Measurements from ENCODE around the gene RABL3.

The RABL3 gene

DNA sequence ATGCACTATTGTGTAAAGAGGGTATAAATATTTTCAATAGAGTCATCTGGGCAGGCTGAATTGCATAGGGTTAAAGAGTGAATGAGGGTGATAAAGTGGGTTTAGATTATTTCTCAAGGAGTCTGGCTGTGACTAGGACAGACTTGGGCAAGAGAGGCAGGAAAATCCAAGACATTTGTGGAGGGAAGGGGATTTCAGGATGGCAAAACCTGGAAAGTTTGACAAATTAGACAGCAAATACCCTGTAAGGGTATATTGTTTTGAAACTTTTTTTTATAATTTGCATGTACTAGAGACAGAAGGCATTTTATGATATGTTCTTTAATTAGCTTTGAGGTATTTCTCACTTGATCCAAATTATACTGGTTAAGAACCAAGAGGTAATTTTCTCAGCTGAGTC lies 77.4 kb downstream of the RABL3 start:
- DNase-seq (ENCODE audit: low spot score in 2 of 2): no peak
- H3K27me3 ChIP-seq (ENCODE audit: low read depth): no peaks in the 10 kb centered on the region
- H3K4me3 ChIP-seq: no peak overlapping the region
- in situ Hi-C loops (cut with MboI; ENCODE audit: low sequenced_read_pairs): no loop called here
- no peaks in the 10 kb centered on the region for H3K4me1 ChIP-seq
- no peaks in the 10 kb centered on the region for H3K9me3 ChIP-seq
- no peaks in the 10 kb centered on the region for H3K36me3 ChIP-seq (replicated peaks)

DNA sequence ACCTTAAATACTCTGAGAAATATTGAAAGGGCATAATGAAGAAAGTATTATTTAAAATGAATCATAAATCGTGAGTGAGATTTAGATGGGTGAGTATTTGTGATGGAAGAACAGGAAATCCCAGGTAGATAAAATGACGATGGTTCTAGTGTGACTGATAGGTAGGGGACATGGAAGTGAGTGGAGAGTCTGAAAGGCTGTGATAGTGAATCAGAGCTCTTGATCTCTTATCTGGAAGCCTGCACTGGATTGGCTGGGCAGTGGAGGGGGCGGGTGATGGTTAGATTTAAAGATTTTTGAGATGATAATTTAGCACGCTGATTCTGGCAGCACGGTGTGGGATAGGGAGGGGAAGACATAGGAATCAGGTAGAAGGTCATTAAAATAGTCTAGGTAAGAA lies 80.4 kb downstream of the RABL3 start:
- H3K4me3 ChIP-seq: no peak overlapping the region
- H3K27me3 ChIP-seq (ENCODE audit: low read depth): no peaks in the 10 kb centered on the region
- H3K4me1 ChIP-seq: no peaks in the 10 kb centered on the region
- 0 out of 2 replicates have a peak, but pooled peaks cover 3% of the 10 kb centered on the region for H3K9me3 ChIP-seq
- H3K36me3 ChIP-seq (replicated peaks): no peaks in the 10 kb centered on the region
- no peak for DNase-seq (ENCODE audit: low spot score in 2 of 2)
- in situ Hi-C loops (cut with MboI; ENCODE audit: low sequenced_read_pairs): no loop called here

DNA sequence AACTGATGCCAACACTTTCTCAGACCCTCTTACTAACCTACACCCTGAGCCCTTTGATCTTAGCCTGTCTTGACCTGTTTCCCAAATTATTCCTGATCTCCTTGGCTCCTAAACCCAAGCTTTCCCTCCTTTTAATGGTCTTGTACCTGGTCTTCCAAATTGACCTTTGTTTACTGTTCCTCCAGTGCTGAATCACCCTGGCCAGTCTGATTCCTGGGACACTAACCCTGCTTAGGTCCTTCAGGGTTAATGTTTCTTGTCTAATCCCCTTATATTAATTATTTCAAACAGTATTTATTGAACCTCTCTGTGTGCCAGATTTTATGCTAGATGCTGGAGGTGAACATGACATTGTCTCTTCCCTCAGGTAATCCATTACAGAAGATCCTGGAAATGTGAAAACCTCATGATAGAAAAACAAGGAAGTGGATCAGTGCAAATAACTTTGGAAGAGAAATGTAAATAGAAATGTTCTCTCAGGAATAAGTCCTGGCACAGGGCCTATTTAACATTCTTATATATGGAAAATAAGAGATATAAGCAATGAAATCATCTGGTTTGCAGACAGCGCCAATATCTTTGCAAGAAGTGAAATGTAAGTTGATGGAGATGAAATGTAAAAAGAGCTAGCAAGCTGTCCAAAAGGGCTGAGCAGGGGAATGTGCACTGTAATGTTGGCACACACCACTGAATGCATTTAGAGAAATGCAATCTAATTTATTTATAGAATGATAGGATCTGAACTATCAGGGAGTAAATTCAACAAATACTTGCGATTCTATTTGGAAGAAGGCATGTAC lies 81.0 kb downstream of the RABL3 start:
- no peaks in the 10 kb centered on the region for H3K27me3 ChIP-seq (ENCODE audit: low read depth)
- no peaks in the 10 kb centered on the region for H3K36me3 ChIP-seq (replicated peaks)
- no peak overlapping the region for H3K4me3 ChIP-seq
- DNase-seq (ENCODE audit: low spot score in 2 of 2): no peak
- in situ Hi-C loops (cut with MboI; ENCODE audit: low sequenced_read_pairs): no loop called here
- H3K9me3 ChIP-seq: 0 out of 2 replicates have a peak, but pooled peaks cover 3% of the 10 kb centered on the region
- no peaks in the 10 kb centered on the region for H3K4me1 ChIP-seq

DNA sequence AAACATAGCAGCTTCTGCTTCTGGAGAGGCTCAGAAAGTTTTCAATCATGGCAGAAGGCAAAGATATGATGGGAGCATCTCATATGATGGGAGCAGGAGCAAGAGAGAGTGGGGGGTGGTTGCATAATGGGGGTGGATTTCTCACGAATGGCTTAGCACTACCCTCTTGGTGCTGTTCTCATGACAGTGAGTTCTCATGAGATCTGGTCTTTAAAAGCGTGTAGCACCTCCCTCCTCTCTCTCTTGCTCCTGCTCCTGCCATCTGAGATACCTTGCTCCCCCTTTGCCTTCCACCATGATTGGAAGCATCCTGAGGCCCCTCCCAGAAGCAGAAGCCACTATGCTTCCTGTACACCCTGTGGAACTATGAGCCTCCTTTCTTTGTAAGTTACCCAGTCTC lies 82.5 kb downstream of the RABL3 start:
- Histone ChIP-seq H3K27me3 (ENCODE audit: low read depth) (no peaks in the 10 kb centered on the region), H3K4me3 (no peak overlapping the region), H3K9me3 (peaks cover 3% of the 10 kb centered on the region; the same call in 1 of the 2 replicates), H3K36me3 (replicated peaks) (no peaks in the 10 kb centered on the region), H3K4me1 (no peaks in the 10 kb centered on the region)
- in situ Hi-C loops (cut with MboI; ENCODE audit: low sequenced_read_pairs): no loop called here
- no peak for DNase-seq (ENCODE audit: low spot score in 2 of 2)

DNA sequence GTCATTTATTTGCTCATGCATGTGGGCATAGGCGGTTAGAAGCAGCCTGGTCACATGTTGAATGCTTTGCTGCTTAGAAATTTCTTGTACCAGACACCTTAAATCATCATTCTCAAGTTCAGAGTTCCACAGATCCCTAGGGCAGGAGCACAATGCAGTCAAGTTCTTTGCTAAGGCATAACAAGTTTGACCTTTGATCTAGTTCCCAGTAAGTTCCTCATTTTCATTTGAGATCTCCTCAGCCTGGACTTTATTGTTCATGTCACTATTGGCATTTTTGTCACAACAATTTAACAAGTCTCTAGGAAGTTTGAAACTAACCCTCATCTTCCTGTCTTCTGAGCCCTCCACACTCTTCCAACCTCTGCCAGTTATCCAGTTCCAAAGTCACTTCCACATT lies 83.0 kb downstream of the RABL3 start:
- H3K9me3 ChIP-seq: peaks cover 3% of the 10 kb centered on the region; the same call in 1 of the 2 replicates
- no peak overlapping the region for H3K4me3 ChIP-seq
- no peaks in the 10 kb centered on the region for H3K36me3 ChIP-seq (replicated peaks)
- in situ Hi-C loops (cut with MboI; ENCODE audit: low sequenced_read_pairs): no loop called here
- H3K4me1 ChIP-seq: no peaks in the 10 kb centered on the region
- DNase-seq (ENCODE audit: low spot score in 2 of 2): no peak
- H3K27me3 ChIP-seq (ENCODE audit: low read depth): no peaks in the 10 kb centered on the region

DNA sequence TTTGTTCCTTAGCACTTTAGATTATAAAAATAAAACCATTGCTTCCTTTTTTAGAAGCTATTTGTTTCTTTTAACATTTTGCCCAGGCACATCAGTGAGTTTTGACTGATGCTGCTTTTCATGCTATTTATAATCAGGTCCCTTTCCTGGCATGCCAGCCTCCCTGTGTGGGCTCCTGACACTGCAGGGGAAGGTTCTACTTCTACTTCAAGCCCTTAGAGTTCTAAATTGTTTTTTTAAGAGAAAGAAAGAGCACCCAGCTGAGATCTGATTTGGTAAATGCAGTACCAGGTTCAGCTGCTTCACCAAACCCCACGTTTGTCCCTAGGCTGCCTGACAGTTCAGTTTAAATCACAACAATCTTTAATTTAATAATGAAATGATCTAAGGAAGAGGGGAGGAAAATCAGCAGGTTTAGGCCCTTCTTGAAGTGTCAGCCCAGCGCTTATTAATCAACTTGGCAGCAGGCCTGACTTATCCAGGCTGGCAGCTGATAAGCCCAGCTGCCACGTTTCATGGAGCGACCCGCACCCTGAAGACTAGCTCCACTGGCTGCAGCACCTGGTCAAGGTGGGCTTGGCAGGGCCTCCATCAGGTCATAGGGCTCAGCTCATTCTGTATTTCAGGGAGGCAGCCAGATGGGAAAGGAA lies 89.3 kb downstream of the RABL3 start:
- no peaks in the 10 kb centered on the region for H3K27me3 ChIP-seq (ENCODE audit: low read depth)
- H3K9me3 ChIP-seq: no peaks in the 10 kb centered on the region; the same call in 1 of the 2 replicates
- H3K36me3 ChIP-seq (replicated peaks): no peaks in the 10 kb centered on the region
- no peak overlapping the region for H3K4me3 ChIP-seq
- no peak for DNase-seq (ENCODE audit: low spot score in 2 of 2)
- H3K4me1 ChIP-seq: no peaks in the 10 kb centered on the region
- in situ Hi-C loops (cut with MboI; ENCODE audit: low sequenced_read_pairs): no loop called here

DNA sequence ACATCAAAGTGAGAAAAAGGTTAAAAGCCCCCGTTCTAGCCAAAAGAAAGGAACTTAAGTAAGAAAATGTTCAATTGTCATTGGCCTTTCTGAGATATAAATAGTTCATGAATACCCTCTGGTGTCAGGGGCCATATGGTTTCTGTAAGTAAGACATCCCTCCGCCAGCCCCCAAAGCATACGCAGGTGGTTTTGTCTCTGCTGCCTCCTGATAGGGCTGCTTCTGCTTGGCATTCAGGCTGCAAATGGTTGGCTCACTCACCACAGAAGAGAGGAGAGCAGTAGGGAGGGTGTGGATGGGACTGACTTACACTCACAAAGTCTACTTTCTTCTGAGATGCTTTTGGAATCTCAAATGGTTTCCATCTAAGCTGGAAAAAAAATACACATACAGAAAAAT lies 90.0 kb downstream of the RABL3 start:
- Histone ChIP-seq H3K36me3 (replicated peaks) (no peaks in the 10 kb centered on the region), H3K27me3 (ENCODE audit: low read depth) (no peaks in the 10 kb centered on the region), H3K4me1 (no peaks in the 10 kb centered on the region), H3K4me3 (no peak overlapping the region), H3K9me3 (no peaks in the 10 kb centered on the region; the same call in 1 of the 2 replicates)
- in situ Hi-C loops (cut with MboI; ENCODE audit: low sequenced_read_pairs): no loop called here
- DNase-seq (ENCODE audit: low spot score in 2 of 2): no peak

DNA sequence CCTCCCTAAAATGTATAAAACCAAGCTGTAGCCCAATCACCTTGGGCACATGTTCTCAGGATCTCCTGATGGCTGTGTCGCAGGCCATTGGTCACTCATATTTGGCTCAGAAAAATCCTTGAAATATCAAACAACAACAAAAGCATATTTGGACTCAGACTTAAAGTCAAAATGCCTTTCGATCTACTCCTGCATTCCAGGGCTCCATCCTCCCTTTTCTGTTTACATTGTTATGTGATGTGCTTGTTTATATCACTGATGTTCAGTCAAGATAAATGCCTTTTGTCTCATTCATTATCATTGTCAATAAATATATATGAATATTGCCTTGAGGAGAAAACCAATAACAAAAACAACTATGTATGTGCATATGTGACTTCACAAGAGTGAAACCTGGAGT lies 92.0 kb downstream of the RABL3 start:
- H3K27me3 ChIP-seq (ENCODE audit: low read depth): no peaks in the 10 kb centered on the region
- H3K9me3 ChIP-seq: no peaks in the 10 kb centered on the region
- no peaks in the 10 kb centered on the region for H3K36me3 ChIP-seq (replicated peaks)
- no peak overlapping the region for H3K4me3 ChIP-seq
- in situ Hi-C loops (cut with MboI; ENCODE audit: low sequenced_read_pairs): no loop called here
- no peak for DNase-seq (ENCODE audit: low spot score in 2 of 2)
- H3K4me1 ChIP-seq: peaks cover 3% of the 10 kb centered on the region; the same call in 1 of the 2 replicates

DNA sequence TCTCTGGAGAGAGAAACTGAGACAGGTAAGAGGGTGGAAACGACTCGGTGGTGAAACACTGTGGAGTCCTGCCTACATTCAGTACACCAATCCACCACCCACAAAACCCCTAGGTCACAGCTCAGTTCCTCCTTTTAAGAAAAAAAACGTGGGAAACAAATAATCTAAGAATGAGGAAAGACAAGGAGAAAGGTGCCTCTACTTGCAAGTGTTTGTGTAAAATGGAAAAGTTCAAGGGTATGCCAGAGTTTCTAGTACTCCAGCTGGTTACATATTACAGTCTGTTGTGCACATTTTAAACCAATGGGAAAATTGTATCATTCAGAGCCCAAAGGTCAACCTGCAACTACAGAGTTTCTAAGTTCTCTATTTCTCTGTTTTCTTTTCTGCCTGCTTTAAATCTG lies 92.5 kb downstream of the RABL3 start:
- no peak for DNase-seq (ENCODE audit: low spot score in 2 of 2)
- Histone ChIP-seq H3K9me3 (no peaks in the 10 kb centered on the region), H3K27me3 (ENCODE audit: low read depth) (no peaks in the 10 kb centered on the region), H3K4me3 (no peak overlapping the region), H3K4me1 (peaks cover 3% of the 10 kb centered on the region; the same call in 1 of the 2 replicates), H3K36me3 (replicated peaks) (no peaks in the 10 kb centered on the region)
- in situ Hi-C loops (cut with MboI; ENCODE audit: low sequenced_read_pairs): no loop called here

DNA sequence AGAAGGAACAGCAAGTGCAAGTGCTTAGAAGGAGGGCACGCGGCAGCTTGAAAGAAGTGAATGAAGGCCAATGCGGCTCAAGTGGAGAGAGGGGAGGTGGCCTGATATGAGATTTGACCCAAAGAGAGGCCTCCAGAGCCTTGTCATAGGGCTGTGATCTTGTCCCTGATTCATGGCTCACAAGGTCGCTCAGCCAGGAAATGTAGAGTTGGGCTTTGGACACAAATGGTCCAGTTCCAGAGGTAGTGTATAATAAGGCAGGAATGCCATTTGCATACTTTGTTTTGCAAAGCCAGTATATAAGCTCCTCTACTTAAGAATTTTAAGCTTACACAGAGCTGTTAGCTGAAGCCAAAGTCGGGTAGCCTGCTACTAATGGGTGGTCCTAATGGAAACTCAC lies 94.0 kb downstream of the RABL3 start:
- no peak overlapping the region for H3K4me3 ChIP-seq
- in situ Hi-C loops (cut with MboI; ENCODE audit: low sequenced_read_pairs): no loop called here
- H3K4me1 ChIP-seq: peaks cover 3% of the 10 kb centered on the region; the same call in 1 of the 2 replicates
- no peaks in the 10 kb centered on the region for H3K9me3 ChIP-seq
- no peaks in the 10 kb centered on the region for H3K36me3 ChIP-seq (replicated peaks)
- peak in 1 of 2 experiments; percentile 10 for DNase-seq (ENCODE audit: low spot score in 2 of 2)
- H3K27me3 ChIP-seq (ENCODE audit: low read depth): no peaks in the 10 kb centered on the region

DNA sequence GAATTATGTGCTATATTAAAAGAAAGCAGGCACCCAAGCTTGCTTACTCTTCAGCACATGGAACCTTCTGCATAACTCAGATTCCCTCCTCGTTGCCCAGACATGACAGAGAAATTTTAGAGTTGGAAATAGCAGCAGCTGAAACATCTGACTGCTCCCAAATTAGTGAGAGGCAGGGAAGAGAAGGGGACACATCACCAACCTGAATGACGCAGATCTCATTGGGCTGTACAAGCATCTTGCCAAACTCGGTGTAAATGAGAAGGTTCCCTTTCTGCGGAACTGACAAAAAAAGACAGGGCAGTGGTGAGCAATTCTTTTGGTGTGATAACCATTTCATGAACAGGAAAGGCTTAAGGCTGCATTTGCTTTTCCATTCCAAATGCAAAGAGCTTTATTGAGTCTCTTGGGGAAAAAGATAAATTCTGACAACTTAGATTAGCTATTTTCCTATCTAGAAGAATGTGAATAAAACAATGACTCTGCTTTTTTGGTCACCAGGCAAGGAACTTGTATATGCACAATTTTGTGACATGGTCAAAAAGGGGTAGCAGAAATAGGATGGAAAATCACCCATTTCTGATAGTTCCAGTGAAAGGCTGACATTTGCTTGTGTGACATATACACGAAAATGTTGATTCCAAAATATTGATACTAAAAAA lies 95.4 kb downstream of the RABL3 start:
- H3K4me1 ChIP-seq: peaks cover 3% of the 10 kb centered on the region; the same call in 1 of the 2 replicates
- H3K9me3 ChIP-seq: no peaks in the 10 kb centered on the region
- no peaks in the 10 kb centered on the region for H3K36me3 ChIP-seq (replicated peaks)
- no peak for DNase-seq (ENCODE audit: low spot score in 2 of 2)
- in situ Hi-C loops (cut with MboI; ENCODE audit: low sequenced_read_pairs): no loop called here
- no peaks in the 10 kb centered on the region for H3K27me3 ChIP-seq (ENCODE audit: low read depth)
- H3K4me3 ChIP-seq: no peak overlapping the region

DNA sequence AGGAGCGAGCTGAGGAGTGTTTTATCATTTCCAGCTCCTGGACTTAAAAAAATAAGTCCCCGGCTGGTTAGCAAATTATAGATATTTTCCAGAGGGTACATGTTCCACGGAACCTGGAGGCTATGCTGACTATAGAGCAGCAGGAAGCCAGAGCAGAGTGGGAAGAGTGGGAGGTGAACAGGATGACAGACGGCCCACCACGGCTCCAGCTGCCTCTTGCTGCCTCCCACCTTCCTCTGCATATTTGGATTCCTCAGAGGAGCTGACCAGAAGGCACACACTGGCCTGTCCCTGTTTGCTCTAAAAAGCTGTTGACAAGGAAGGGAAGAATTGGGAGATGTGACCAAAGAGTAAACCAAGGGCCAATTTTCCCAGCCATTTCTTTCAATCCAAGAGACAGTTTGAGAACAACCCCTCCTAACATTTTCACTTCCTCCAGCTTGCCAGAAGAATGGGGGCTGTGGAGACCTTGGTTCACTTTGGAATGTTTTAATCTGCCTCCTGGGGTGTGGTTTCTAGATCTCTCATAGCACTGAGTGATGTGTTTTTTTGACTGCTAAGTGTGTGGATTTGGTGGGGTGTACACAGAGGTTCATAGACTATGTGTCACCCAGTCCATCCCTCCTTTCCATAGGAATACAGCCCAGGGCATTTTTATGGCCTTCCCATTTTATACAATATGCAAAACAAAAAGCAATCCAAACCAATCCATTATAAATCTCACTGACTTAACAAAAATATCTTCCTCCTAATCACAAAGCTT lies 97.1 kb downstream of the RABL3 start:
- H3K9me3 ChIP-seq: no peaks in the 10 kb centered on the region
- no peak for DNase-seq (ENCODE audit: low spot score in 2 of 2)
- in situ Hi-C loops (cut with MboI; ENCODE audit: low sequenced_read_pairs): no loop called here
- no peaks in the 10 kb centered on the region for H3K27me3 ChIP-seq (ENCODE audit: low read depth)
- H3K36me3 ChIP-seq (replicated peaks): no peaks in the 10 kb centered on the region
- H3K4me3 ChIP-seq: no peak overlapping the region
- peaks cover 3% of the 10 kb centered on the region; the same call in 1 of the 2 replicates for H3K4me1 ChIP-seq

DNA sequence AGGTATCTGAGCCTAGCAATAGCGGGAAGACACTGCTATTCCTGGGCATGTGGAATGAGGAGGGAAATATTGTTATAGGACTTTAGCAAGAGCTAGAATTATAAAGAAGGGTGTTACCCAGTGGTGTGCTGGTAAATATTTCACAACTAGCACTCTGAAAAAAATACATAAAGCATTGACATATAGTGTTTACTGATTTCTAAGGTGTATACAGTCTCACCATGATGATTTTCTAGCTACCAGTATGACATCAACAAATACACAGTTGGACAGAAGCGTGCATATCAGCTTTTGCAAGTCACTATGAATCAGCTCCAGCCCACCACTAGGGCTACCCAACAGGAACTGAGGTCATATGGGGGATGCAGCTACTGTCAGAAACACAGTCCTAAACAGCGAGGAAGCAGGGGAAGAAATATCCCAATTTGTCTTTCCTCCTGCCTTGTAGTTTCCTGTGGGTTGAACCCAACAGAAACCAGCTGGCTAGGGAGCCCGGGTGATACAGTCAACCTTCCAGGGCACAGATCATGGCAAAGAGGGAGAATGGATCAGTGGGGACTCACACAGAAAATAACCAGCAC lies 99.9 kb downstream of the RABL3 start:
- Histone ChIP-seq H3K9me3 (no peaks in the 10 kb centered on the region), H3K4me1 (peaks cover 3% of the 10 kb centered on the region; the same call in 1 of the 2 replicates), H3K36me3 (replicated peaks) (no peaks in the 10 kb centered on the region), H3K4me3 (no peak overlapping the region), H3K27me3 (ENCODE audit: low read depth) (no peaks in the 10 kb centered on the region)
- in situ Hi-C loops (cut with MboI; ENCODE audit: low sequenced_read_pairs): no loop called here
- no peak for DNase-seq (ENCODE audit: low spot score in 2 of 2)

Measured in HAP-1 (cell line).